ENCODE measurements around the gene GRIA1.

The GRIA1 gene

GRCh38 chr5:153742060-153742459, 251.6 kb downstream of the GRIA1 start:
- ChIA-PET CTCF (no interaction called here), POLR2A (no interaction called here)
- TF ChIP-seq HDGF (IDR thresholded peaks at IDR 0.05; ENCODE audit: borderline replicate concordance) (no peak), SUZ12 (IDR thresholded peaks at IDR 0.05) (no peak)
- no peak for DNase-seq (ENCODE audit: extremely low spot score)

GRCh38 chr5:153744751-153745150, 254.3 kb downstream of the GRIA1 start:
- no peak for DNase-seq (ENCODE audit: extremely low spot score)
- TF ChIP-seq, protein P1, sequence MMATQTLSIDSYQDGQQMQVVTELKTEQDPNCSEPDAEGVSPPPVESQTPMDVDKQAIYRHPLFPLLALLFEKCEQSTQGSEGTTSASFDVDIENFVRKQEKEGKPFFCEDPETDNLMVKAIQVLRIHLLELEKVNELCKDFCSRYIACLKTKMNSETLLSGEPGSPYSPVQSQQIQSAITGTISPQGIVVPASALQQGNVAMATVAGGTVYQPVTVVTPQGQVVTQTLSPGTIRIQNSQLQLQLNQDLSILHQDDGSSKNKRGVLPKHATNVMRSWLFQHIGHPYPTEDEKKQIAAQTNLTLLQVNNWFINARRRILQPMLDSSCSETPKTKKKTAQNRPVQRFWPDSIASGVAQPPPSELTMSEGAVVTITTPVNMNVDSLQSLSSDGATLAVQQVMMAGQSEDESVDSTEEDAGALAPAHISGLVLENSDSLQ (IDR thresholded peaks at IDR 0.05), result no peak
- TF ChIP-seq ARNT (IDR thresholded peaks at IDR 0.05), result no peak
- no peak for TF ChIP-seq L3MBTL2 (conservative IDR thresholded peaks at IDR 0.05)
- ChIA-PET CTCF (no interaction called here), POLR2A (no interaction called here)

DNA sequence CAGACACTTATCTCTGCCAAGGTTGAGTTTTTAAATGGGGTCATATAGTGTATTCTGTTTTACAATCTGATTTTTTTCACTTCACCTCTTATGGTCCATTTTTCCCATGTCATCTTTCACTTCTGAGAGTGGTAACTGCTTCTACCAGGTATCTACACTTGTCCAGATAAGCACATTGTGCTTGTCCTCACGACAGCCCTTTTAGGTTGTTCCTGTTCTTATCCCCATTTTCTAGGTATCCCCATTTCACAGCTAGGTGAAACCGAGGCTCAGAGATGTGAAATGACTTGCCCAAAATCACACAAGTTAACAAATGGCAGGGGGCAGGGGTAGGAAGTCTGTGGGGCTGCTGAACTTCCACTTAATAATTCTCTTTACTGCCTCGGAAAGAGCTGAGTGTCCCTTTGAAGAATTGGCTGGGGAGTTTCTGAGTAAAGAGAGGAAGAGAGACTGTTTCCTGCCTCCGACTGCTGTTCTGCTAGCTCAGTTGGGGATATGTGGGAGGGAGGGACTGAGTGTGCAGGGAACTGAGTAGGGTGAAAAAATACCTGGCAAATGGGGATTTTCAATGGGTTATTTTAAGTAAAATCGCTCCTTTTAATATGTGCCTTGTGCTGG, 255.4 kb downstream of the GRIA1 start:
- ChIA-PET POLR2A (no interaction called here), CTCF (no interaction called here)
- no peak for TF ChIP-seq L3MBTL2 (conservative IDR thresholded peaks at IDR 0.05)
- no peak for TF ChIP-seq LEF1 (IDR thresholded peaks at IDR 0.05; ENCODE audit: borderline replicate concordance)
- TF ChIP-seq CTBP1 (IDR thresholded peaks at IDR 0.05; ENCODE audit: borderline replicate concordance), result no peak
- no peak for TF ChIP-seq ELF4 (IDR thresholded peaks at IDR 0.05)

DNA sequence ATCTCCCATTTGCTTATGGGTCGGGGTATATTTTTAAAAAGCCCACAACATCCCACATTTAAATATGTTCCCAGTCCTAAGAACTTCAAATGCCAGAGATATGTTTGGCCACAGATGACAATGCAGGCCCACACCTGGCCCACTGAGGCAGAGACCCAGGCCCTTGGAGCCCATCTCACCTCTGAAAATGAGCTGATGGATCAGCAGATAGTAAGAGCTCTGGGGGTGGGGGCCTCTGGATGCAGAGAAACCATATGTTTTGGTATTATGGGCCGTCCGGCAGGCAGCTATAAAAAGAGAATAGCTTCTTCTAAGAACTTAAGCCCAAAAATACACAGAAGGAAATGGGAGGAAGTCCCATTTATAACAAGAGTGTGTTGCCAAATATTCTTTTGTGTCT, 256.0 kb downstream of the GRIA1 start:
- CTCF ChIA-PET, result no interaction called here
- DNase-seq (ENCODE audit: extremely low spot score), result no peak
- POLR2A ChIA-PET, result no interaction called here
- TF ChIP-seq LEF1 (IDR thresholded peaks at IDR 0.05; ENCODE audit: borderline replicate concordance) (no peak), L3MBTL2 (conservative IDR thresholded peaks at IDR 0.05) (no peak), TARDBP (IDR thresholded peaks at IDR 0.05) (no peak)

More for the DNA sequence above, 255.4 kb downstream of the GRIA1 start:
- no peak for DNase-seq (ENCODE audit: extremely low spot score)

DNA sequence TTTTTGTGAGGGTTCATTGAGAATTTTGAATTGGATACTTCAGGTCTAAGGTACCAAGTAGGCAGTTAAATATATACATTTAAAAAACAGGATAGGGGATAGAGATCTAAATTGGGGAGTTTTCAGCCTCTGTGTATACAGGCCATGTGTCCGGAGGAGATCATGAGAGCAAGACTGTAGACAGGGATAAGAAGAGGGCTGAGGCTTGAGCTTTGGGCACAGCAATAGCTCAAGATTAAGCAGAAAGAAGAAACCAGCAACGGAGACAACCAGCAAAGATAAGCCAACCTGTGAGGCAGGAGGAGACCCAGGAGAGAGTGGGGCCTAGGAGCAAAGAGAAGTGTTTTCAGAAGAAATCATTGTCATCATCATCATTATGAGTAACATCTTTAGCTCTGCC, 258.4 kb downstream of the GRIA1 start:
- ChIA-PET POLR2A (no interaction called here), CTCF (no interaction called here)
- DNase-seq (ENCODE audit: extremely low spot score), result no peak
- TF ChIP-seq ARNT (IDR thresholded peaks at IDR 0.05) (no peak), NFRKB (IDR thresholded peaks at IDR 0.05) (no peak), HDGF (IDR thresholded peaks at IDR 0.05; ENCODE audit: borderline replicate concordance) (no peak), ZNF384 (IDR thresholded peaks at IDR 0.05) (no peak), LEF1 (IDR thresholded peaks at IDR 0.05; ENCODE audit: borderline replicate concordance) (no peak), CTBP1 (IDR thresholded peaks at IDR 0.05; ENCODE audit: borderline replicate concordance) (no peak), SP1 (IDR thresholded peaks at IDR 0.05) (no peak), TARDBP (IDR thresholded peaks at IDR 0.05) (no peak), ELF4 (IDR thresholded peaks at IDR 0.05) (no peak), FOXK2 (IDR thresholded peaks at IDR 0.05) (no peak), SUZ12 (IDR thresholded peaks at IDR 0.05) (no peak), L3MBTL2 (conservative IDR thresholded peaks at IDR 0.05) (no peak)
- TF ChIP-seq, protein P1 (IDR thresholded peaks at IDR 0.05), result no peak

GRCh38 chr5:153749960-153750359, 259.5 kb downstream of the GRIA1 start:
- TF ChIP-seq L3MBTL2 (conservative IDR thresholded peaks at IDR 0.05), result no peak
- TF ChIP-seq, protein P1 (IDR thresholded peaks at IDR 0.05), result no peak
- TF ChIP-seq BHLHE40 (IDR thresholded peaks at IDR 0.05; ENCODE audit: borderline replicate concordance), result no peak
- TF ChIP-seq ARNT (IDR thresholded peaks at IDR 0.05), result no peak
- no peak for TF ChIP-seq ELF4 (IDR thresholded peaks at IDR 0.05)
- no peak for TF ChIP-seq ZNF384 (IDR thresholded peaks at IDR 0.05)
- no peak for TF ChIP-seq FOXK2 (IDR thresholded peaks at IDR 0.05)
- no peak for TF ChIP-seq NFRKB (IDR thresholded peaks at IDR 0.05)
- ChIA-PET POLR2A (no interaction called here), CTCF (no interaction called here)
- DNase-seq (ENCODE audit: extremely low spot score), result no peak

DNA sequence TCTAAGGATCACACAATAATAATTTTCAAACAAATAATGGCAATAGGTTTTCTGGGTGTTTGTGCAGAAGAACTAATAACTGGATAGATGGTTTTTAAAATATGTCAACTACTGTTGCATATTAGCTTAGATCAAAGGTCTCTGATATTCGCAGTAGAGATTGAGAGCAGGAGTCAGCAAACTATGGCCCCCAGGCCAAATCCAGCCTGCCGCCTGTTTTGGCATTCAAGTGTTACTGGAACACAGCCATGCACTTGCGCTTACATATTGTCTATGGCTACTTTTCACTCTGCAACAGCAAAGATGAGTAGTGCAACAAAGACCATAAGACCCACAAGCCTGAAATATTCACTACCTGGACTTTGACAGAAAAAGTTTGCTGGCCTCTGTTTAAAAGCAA, 260.8 kb downstream of the GRIA1 start:
- CTCF ChIA-PET, result no interaction called here
- POLR2A ChIA-PET, result no interaction called here
- TF ChIP-seq ARNT (IDR thresholded peaks at IDR 0.05), result no peak
- TF ChIP-seq HDGF (IDR thresholded peaks at IDR 0.05; ENCODE audit: borderline replicate concordance), result no peak
- DNase-seq (ENCODE audit: extremely low spot score), result no peak

DNA sequence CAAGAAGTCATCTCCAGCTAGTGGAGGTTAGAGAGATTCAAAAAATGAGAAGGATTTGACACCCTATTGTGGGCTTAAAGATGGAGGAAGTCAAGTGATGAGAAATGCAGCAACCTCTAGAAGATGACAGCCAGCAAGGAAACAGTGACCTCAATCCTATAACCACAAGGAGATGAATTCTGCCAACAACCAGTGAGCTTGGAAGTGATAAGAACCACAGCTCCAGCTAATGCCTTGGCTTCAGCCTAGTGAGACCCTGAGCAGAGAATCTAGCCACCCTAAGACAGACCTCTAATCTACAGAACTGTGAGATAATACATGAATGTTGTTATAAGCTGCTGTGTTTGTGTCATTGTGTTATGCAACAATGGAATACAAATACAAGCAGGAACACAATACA, 262.4 kb downstream of the GRIA1 start:
- ChIA-PET POLR2A (no interaction called here), CTCF (no interaction called here)
- TF ChIP-seq BHLHE40 (IDR thresholded peaks at IDR 0.05; ENCODE audit: borderline replicate concordance) (no peak), NFRKB (IDR thresholded peaks at IDR 0.05) (no peak), ARNT (IDR thresholded peaks at IDR 0.05) (no peak), ZNF384 (IDR thresholded peaks at IDR 0.05) (no peak), L3MBTL2 (conservative IDR thresholded peaks at IDR 0.05) (no peak), FOXK2 (IDR thresholded peaks at IDR 0.05) (no peak), TARDBP (IDR thresholded peaks at IDR 0.05) (no peak), FOXA1 (IDR thresholded peaks at IDR 0.05) (no peak), CTBP1 (IDR thresholded peaks at IDR 0.05; ENCODE audit: borderline replicate concordance) (no peak), HDGF (IDR thresholded peaks at IDR 0.05; ENCODE audit: borderline replicate concordance) (no peak), FOXM1 (IDR thresholded peaks at IDR 0.05; ENCODE audit: borderline replicate concordance) (no peak), ELF4 (IDR thresholded peaks at IDR 0.05) (no peak), SP1 (IDR thresholded peaks at IDR 0.05) (no peak), SUZ12 (IDR thresholded peaks at IDR 0.05) (no peak), LEF1 (IDR thresholded peaks at IDR 0.05; ENCODE audit: borderline replicate concordance) (no peak)
- TF ChIP-seq, protein P1 (IDR thresholded peaks at IDR 0.05), result no peak
- no peak for DNase-seq (ENCODE audit: extremely low spot score)

All from HEK293T (cell line).